Cortex of kidney (tissue), 1 donor: ENCODE data around the gene CLIP2.
"Not testable (repeated sequence)": the region's sequence is repeated elsewhere in the genome, so short reads cannot be mapped to it uniquely, and the experiment has no call there.

ENCODE experiments used
- DNase-seq: peaks from one replicate; lab custom pipeline; 2025; lab: John Stamatoyannopoulos, UW

The CLIP2 gene

DNA sequence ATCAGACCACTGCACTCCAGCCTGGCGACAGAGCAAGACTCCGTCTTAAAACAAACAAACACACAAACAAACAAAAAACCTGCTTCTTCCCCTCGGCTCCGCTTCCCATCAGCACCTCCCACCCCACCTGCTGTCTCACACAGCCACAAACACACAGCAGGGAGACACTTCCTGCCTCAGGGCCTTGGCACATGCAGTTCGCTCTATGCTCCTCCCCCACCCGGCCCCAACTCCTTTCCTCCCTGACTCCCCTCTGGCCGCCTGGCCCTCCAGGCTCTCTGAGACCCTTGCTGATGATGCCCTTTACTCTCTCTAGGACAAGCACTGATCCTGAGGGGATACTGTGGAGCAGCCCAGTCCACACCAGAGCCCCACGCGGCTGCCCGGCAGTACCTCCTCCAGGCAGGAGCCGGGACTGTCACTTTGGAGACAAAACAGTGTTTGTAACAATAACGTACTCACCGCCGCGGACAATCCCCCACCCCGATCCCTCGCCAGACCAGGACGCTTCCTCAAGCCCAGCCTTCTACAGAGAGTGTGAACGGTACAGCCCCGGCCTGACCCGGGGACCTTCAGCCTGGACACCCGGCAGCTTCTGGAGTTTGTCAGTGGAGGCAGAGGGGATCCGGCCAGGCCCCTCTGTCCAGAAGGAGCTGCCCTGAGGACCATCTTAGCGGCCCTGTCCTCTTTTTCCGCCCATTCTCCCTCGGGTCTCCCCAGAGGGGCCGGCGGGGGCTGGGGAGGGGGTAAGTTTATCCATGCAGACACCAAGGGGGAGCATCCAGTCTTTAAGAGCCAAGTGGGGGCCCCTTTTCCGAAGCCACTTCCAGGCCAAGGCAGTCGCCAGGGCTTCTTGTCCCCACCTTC is 114.5 kb downstream of the CLIP2 start:
- no peak for DNase-seq

DNA sequence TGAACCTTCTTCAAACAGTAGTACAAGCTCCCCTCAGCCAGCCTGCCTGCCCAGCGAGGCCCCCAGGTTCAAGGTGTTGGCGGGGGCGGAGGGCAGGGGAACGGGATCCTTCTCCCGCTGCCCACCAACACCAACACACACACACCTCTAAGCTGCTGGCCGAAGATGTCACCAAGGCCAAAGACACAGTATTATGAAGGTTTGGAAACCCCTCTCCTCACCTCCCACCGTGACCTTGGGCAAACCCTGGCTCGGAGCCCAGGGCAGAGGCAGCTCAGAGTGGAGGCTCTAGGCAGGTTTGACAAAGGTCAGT is 115.1 kb downstream of the CLIP2 start:
- DNase-seq: no peak

DNA sequence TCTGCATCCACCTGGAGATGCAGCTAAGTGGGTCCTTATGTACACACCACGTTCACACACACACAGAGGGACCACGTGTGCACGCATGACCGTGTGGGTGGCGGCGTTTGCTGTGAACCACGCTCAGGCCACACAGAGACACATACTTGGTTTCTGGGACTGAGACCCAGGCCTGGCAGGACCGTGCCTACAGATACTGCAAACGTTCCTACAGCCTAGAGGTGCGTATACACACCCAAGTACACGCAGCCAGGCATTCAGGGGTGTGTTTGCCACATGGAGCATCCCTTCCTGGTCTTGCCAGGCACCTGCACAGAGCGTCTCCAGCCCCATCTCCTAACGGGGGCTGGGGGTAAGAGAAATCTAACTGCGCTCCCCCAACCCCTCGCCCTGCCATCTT is 115.5 kb downstream of the CLIP2 start:
- DNase-seq: no peak

DNA sequence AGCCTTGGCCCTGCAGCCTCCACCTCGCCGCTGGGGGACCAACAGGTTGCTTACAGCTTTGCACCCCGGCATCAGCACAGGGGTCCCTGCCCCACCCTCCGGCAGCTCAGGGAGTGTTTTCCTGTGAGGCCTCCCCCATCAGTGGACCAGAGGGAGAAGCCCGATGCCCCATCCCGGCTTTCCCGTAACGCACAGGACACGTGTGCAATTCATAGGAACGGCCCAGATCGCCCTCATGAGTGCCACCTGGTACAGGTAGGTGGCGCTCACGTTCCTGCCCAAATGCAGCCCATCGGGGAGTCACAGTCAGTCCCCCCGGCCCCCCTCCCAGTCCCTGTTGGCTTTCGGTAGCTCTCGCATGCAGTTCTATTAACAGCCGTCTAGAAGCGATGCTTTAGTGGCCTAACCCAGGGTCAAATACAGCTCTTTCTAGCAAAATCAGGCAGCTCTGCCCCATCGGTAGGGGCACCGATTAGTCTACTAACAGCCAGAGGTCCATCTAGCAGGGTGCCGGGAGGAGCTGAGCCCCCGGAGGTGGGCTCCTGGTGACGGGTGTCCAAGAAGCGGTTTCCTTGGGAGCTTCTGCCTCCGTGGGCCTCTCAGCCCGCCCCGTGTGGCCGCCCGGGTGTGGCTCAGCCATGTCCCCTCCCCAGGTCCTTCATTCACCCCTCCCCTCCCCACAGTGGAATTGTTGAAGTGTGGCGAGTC is 116.1 kb downstream of the CLIP2 start:
- DNase-seq: no peak

DNA sequence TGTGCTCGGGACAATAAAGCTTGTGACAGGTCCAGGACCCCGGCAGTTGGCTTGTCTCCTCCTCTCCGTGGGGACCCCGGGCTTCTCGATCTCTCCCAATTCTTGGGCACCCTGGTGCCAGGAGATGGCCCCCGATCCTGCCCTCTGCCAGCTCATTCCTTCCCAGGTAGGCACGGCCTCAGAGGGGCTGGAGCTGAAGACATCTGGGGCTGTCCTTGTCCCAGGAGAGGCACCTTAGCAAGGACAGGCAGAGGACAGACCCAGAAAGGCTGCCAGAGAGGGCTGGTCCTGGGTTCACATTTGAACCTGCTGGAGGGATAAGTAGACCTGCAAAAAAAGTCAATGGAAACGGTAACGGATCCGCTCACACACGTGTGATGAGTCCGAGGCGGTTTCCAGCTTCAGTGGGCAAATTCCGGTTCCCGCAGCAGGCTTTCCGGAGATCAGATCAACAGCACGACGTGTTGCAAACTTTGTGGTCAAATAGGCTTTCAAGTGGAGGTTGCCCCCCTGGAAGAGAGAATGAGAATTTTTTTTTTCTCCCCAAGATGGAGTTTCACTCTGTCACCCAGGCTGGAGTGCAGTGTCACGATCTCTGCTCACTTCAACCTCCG is 116.8 kb downstream of the CLIP2 start:
- no peak for DNase-seq

DNA sequence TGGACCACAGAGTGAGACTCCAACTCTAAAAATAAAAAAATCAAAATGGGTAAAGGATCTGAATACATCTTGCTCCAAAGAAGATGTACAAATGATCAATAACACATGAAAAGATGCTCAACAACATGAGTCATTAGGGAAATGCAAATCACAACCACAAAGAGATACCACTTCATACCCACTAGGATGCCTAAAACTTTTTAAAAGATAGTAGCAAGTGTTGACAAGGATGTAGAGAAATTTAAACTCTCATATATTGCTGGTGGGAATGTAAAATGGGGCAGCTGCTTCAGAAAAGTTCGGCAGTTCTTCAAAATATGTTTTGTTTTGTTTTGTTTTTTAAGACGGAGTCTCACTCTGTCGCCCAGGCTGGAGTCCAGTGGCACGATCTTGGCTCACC is 118.8 kb downstream of the CLIP2 start:
- no peak for DNase-seq

DNA sequence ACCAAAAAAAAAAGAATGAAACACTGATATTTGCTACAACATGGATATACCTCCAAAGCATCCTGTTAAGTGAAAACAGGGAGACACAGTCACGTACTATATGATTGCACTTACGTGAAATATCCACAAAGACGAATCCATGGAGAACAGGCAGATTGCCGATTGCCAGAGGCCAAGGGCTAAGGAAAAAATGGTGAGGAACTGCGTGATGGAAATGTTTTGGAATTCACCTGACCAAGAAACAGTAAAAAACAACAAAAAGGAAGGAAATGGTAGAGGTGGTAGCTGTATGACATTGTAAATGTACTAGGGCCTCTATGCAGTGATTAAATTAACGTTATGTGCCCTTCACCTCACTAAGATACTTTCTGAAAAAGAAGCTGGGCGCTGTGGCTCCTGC is 120.4 kb downstream of the CLIP2 start:
- no peak for DNase-seq

DNA sequence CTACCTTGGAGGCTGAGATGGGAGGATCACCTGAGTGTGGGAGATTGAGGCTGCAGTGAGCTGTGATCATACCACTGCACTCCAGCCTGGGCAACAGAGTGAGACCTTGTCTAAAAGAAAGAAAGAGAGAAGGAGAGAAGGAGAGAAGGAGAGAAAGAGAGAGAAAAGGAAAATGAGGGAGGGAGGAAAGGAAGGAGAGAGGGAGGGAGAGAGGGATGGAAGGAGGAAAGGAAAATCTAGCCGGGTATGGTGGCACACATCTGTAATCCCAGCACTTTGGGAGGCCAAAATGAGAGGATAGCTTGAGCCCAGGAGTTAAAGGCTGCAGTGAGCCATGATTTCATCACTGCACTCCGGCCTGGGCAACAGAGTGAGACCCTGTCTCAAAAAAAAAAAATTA is 121.6 kb downstream of the CLIP2 start:
- DNase-seq: no peak

DNA sequence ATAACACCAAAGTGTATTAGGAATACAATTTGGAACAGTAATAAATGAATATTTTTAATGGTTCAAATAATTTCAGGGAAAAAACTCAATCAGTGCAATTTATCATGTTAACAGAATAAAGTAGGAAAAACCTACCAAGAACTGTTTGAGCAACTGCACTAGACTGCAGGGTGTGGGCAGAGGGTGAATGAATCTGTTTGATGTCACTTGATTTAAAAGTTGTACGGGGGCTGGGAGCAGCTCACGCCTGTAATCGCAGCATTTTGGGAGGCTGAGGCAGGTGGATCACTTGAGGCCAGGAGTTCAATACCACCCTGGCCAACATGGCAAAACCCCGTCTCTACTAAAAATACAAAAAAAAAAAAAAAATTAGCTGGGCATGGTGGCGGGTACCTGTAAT is 122.4 kb downstream of the CLIP2 start:
- DNase-seq: not testable (repeated sequence)

DNA sequence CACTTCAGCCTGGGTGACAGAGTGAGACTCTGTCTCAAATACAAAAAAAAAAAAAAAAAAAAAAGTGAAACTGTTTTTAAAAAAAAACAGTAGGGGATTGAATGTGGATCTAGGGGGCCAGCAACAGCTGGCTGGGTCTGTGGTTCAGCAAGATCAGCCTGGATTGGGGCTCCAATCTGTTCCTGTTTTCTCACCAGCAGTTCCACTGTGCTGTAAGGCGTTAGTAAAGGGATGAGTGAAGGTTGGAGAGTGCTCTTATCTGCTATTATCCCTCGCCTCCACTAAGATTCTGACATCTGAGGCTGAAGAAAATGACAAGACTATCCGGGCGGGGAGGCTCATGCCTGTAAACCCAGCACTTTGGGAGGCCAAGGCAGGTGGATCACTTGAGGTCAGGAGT is 122.8 kb downstream of the CLIP2 start:
- no peak for DNase-seq

DNA sequence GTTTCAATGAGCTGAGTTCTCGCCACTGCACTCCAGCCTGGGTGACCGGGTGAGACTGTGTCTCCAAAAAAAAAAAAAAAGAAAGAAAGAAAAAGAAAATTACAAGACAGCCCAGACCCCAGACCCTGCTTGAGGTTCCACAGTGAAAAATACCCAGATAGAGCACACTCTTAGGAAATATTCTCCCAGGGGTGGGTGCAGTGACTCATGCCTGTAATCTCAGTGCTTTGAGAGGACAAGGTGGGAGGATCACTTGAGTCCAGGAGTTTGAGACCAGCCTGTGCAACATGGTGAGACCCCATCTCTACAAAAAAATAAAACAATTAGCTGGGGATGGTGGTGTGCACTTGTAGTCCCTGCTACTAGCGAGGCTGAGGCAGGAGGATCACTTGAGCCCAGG is 123.4 kb downstream of the CLIP2 start:
- no peak for DNase-seq

DNA sequence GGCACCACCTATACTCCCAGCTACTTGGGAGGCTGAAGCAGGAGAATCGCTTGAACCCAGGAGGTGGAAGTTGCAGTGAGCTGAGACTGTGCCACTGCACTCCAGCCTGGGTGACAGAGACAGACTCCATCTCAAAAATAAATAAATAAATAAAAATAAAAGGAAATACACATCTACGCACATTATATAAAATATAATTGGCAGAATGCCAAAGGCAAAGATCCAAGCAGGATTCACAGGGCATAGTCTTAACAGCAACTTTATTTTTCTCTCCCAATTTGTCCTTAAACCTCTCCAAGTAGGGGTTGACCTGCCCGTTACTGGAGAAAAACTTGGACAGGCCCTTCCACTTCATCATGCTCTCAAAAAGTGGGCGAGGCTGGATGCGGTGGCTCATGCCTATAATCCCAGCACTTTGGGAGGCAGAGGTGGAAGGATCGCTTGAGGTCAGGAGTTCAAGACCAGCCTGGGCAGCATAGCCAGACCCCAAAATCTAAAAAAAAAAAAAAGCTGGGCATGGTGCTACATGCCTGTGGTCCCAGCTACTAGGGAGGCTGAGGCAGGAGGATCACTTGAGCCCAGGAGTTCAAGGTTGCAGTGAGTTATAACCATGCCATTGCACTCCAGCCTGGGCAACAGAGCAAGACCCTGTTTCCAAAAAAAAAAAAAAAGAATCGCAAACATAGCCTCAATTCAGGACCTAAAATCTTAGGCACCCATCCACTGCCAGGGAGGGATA is 125.6 kb downstream of the CLIP2 start:
- DNase-seq: not testable (repeated sequence)

DNA sequence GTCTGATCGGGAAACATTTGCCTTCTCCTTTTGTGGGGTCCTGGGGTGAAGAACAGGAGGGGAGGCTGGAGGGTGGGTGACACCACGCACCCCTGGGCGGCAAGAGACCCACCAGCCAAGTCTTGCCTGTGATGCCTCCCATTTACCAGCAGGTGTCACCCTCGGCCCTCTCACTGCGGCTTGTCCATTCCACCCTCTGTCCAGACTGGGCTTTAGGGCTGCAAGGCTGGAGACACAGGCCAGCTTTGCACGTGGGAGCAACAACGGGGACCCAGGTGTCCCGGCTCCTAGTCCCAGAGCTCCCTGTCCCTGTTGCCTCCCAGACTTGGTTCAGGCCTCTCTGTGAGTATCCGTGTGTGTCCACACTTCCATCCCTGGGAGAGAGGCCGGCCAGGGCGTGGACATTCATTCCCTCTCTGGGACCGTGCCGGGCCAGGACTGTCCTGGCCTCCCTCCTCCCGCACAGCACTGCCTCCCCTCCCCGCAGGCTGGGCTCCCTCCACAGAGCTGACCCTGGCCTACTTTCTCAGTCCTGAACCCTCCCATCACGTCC is 128.3 kb downstream of the CLIP2 start:
- DNase-seq: no peak

DNA sequence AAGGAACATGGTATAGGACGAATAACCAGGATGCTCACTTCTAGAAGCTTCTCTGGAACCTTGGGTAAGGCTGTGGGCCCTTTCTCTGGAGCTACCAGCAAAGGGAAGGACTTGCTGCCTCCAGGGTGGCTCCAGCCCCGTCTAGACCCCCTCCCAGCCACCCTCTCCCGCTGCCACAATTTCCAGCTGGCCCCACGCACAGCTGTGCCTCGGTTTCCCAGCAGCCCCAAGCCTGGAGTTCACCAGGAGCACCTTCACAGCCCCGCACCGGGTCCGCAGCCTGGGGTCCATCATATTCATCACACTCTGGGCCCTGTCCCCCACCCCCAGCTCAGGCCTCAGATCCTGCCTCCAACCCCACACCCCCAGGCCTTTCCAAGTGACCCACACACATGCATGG is 128.9 kb downstream of the CLIP2 start:
- DNase-seq: no peak

DNA sequence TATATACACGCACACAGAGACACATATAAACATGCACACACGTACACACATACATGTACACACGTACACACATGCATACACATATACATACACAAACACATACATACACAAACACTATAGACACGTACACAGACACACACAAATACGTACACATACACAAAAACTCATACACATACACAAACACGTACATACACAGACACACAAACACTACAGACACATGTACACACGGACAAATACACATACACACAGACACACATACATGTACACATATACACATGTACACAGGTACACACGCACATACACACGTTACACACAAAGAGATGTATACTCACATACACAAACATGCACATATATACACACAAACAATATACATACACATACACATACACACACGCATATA is 129.3 kb downstream of the CLIP2 start:
- DNase-seq: no peak

DNA sequence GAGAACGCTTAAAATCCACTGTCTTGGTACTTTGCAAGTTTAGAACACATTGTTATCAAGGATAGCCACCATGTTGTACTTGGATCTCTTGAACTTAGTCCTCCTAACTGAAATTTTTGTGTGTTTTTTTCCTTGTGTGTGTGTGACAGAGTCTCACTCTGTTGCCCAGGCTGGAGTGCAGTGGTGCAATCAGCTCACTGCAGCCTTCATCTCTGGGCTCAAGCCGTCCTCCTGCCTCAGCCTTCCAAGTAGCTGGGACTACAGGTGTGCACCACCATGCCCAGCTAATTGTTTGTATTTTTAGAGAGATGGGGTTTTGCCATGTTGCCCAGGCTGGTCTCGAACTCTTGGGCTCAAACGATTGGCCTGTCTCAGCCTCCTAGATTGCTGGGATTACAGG is 130.0 kb downstream of the CLIP2 start:
- not testable (repeated sequence) for DNase-seq

DNA sequence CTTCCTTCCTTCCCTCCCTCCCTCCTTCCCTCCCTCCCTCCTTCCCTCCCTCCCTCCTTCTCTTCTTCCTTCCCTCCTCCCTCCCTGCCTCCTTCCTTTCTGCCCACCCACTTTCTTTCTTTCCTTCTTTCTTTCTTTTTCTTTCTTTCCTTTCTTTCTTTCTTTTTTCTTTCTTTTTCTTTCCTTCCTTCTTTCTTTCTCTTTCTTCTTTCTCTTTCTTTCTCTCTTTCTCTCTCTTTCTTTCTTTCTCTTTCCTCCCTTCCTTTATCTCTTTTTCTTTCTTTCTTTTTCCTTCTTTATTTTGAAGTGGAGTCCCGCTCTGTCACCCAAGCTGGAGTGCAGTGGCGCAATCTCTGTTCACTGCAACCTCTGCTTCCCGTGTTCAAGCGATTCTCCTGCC is 130.8 kb downstream of the CLIP2 start:
- no peak for DNase-seq

DNA sequence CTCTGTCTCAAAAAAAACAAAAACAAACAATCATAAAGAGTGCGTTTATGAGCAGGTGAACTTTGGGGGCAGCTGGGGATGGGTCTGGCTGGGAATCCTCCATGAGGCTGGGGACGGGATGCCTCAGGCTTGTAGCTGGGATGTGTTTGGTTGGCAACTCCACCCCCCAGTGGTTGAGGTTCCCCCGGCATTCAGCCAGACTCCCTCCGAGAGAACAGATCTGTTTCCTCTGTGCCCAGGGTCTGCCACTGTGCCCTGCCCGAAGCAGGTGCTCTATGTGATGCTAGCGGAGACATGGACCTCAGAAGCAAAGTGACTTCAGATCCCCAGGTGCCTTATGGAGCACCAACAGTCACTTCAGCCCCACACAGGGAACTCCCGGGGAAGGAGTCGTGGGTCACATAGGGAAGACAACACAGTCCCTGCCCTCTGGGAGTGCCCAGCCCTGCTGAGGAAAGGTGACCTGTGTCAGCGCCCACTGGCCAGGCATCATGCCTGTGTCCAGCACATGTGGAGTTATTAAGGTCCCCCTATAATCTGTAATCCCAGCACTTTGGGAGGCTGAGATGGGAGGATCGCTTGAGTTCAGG is 135.2 kb downstream of the CLIP2 start:
- no peak for DNase-seq

DNA sequence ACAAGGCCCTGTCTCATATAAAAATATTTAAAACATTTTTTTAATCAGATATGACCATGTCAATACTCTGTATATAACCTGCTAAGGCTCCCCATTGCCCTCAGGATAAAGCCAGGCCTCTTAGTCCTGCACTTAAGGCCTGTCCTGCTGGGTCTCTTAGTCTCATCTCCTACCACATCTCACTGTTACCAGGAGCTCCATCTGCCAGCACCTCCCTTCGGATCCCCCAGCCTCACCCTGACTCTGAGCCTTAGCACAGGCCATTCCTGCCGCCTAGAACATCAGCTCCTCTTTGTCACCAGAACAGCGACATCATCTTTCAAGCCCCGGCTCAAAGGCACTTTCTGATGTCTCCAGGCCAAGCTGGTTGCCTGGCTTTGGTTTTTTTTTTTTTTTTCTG is 138.8 kb downstream of the CLIP2 start:
- no peak for DNase-seq

DNA sequence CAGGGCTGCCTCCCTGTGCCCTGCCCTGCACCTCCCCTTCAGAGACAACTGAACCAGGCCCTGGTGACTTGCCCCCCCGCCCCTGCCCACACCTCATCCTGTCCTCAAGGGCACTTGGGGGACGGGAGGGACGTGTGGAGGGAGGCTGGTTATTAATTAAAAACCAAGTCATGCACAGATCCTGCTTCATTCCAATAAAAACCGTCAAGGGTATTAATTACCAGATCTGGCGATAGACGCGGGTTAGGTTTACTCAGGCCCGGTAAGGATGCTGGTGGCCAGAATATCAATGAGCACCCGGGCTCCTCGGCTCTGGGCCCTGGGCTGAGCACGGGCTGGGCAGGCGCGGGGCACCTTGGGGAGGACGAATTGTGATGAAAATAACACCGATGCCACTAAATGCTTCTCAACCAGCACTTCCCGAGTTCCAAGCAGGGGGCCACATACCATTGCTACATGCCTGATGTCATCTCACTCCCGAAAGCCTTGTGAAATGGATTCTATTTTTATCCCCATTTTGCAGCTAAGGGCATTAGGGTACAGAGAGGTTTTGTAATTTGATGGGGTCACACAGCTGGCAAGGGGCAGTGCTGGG is 140.0 kb downstream of the CLIP2 start:
- no peak for DNase-seq

DNA sequence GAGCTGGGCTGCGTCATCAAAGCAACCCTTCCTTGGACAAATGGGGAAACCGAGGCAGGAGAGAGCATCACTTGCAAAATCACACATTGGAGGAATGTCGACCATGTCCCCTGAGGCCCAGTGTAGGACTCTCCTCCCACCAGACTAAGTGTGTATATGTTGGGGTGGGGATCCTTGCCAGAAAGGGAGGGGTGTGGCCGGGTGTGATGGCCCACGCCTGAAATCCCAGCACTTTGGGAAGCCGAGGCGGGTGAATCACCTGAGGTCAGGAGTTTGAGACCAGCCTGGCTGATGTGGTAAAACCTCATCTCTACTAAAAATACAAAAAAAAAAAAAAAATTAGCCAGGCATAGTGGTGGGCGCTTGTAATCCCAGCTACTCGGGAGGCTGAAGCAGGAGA is 141.2 kb downstream of the CLIP2 start:
- not testable (repeated sequence) for DNase-seq
